Measurements from ENCODE around the gene NUDT4. TPM values are rescaled to one million over a fixed set of nuclear protein-coding genes. Genes with fewer than 3 reads are reported as not detected.

The NUDT4 gene
- total and polyA plus RNA-seq, 2 donors (not counting 3 experiments of a cell fraction or from before 2014, with no cell fraction given) = 76.0 to 161 TPM

DNA sequence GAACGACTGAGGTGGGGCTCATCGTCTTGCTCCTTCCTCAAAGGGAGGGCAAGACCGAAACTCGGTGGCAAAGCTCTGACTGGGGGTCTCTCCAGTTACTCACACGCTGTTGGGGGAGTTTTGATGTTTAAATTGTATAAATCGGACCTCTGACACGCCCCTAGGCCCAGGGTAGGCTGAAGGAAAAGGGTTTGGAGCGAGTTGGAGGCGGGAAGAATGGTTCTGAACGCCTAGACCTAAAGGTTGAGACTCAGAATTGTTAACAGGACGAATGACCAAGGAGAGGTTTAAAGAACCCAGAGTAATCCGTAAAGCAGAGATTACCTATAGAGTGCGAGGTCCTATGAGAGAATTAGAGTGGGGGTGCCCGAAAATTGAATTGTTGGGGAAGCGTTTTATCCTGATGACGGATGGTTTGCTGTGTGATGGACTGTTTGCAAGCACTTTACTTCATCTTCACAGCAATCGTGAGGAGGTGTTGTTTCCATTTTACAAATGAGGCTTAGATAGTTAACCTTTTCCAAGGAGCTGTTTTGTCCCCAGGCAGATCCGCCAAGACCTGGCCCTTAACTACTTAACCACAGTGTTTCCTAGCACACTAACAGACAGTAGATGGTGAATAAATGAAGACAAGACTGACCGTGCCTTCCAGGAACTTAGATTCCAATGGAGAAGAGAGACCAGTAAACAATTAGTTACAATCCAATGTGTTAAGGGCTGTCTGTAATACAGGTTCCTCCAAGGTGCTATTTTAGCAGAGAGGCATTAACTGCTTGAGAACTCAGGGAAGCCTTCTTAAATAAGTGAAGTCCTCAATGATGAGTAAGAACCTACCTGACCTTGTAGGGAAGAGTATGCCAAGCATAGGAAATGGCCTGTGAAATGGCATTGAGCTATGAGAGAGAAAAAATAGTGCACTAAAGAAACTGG is 65.0 kb downstream of the NUDT4 start:
- H3K9me3 ChIP-seq (replicated peaks; ENCODE audit: control insufficient read depth, insufficient read depth, low read length) = no peaks in the 10 kb centered on the region
- H3K36me3 ChIP-seq (ENCODE audit: control insufficient read depth in 2 of 2, extremely low read depth in 1 of 2, insufficient read depth in 2 of 2, low read length in 2 of 2) = no peaks in the 10 kb centered on the region
- H4K20me1 ChIP-seq (replicated peaks; ENCODE audit: control insufficient read depth, extremely low read depth, insufficient read depth, low read length) = peaks cover 4% of the 10 kb centered on the region
- H3K9ac ChIP-seq (replicated peaks; ENCODE audit: extremely low read depth, insufficient read depth, low read length) = peak overlapping the region; percentile 80
- H3K9me1 ChIP-seq (replicated peaks; ENCODE audit: control insufficient read depth, extremely low read depth, insufficient read depth, low read length) = no peaks in the 10 kb centered on the region
- H3K79me2 ChIP-seq (ENCODE audit: control insufficient read depth, insufficient read depth, low read length) = peaks cover 40% of the 10 kb centered on the region
- DNase-seq (ENCODE audit: low read depth, low spot score) (no peak), FAIRE-seq (peak; percentile 26)
- peak overlapping the region; percentile 18 to 79 (median 69) for H3K4me3 ChIP-seq (replicated peaks in 1 of 3; ENCODE audit: insufficient read depth in 1 of 3, low read depth in 1 of 3, low read length in 3 of 3)
- TF ChIP-seq MYC (IDR thresholded peaks at IDR 0.05; ENCODE audit: low read depth, low read length) = no peak
- no peak for TF ChIP-seq MAX (IDR thresholded peaks at IDR 0.05; ENCODE audit: insufficient read depth, insufficient read length)
- TF ChIP-seq JUN (IDR thresholded peaks at IDR 0.05; ENCODE audit: borderline replicate concordance, insufficient read depth, insufficient read length, low read depth) = no peak
- TF ChIP-seq GATA2 (IDR thresholded peaks at IDR 0.05; ENCODE audit: insufficient read depth, insufficient read length, low read depth, low read length) = no peak
- TSS peak; percentile 84 for BruUV-seq (replicated peaks)
- H3K4me2 ChIP-seq (ENCODE audit: insufficient read depth, low read length) = peak overlapping the region; percentile 62
- ChIA-PET CTCF (interaction anchor here (1.0 to 2.4 kb wide), 7 partner anchors 23 to 659 kb away, joined by 3 to 8 read pairs (median 4); partner anchors contain the start of gene MRPL42), POLR2A (interaction anchor here (0.6 to 1.0 kb wide), 2 partner anchors 335 to 1296 kb away, joined by 3 to 7 read pairs; no protein-coding TSS in a partner anchor)
- no peaks in the 10 kb centered on the region for H3K27me3 ChIP-seq (ENCODE audit: control insufficient read depth in 2 of 2, insufficient read depth in 2 of 2, low read length in 2 of 2)
- H3K27ac ChIP-seq (ENCODE audit: insufficient read depth, low read depth, low read length) = peak overlapping the region; percentile 35
- peak overlapping the region; percentile 53 for H2AFZ ChIP-seq (ENCODE audit: low read depth, low read length)
- peaks cover 22% of the 10 kb centered on the region for H3K4me1 ChIP-seq (ENCODE audit: control insufficient read depth, extremely low read depth, insufficient read depth, low read length)
- intact Hi-C loops (cut with micrococcal nuclease) (loop anchor here (1.0 to 2.0 kb wide), 2 partner anchors 25 to 658 kb away; partner anchors contain the start of gene MRPL42), dilution Hi-C loops (cut with MboI; ENCODE audit: extremely low pct_ligation_motif_present, low sequenced_read_pairs) (no loop called here)

DNA sequence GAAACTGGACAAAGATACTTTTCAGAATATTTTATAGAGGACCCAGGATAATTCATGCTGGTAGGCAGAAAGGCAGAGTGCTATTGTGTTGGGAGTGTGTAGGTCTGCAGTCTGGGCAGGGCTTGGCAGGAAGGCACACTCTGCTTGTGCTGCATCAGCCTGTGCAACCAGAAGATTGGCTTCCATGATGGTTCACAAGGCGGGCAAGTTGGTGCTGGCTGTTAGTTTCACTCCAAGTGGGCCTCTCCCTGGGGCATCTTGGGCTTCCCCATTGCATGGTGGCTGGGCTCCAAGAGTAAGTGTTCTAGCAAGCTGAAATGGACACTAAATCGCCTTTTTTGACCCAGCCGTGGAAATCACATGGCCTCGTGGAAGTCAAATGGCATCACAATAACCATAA is 65.9 kb downstream of the NUDT4 start:
- intact Hi-C loops (cut with micrococcal nuclease) = loop anchor here (2.0 kb wide), 1 partner anchor 657 kb away; no protein-coding TSS in a partner anchor
- H3K79me2 ChIP-seq (ENCODE audit: control insufficient read depth, insufficient read depth, low read length) = peaks cover 31% of the 10 kb centered on the region
- H3K36me3 ChIP-seq (ENCODE audit: control insufficient read depth in 2 of 2, extremely low read depth in 1 of 2, insufficient read depth in 2 of 2, low read length in 2 of 2) = no peaks in the 10 kb centered on the region
- DNase-seq (ENCODE audit: low read depth, low spot score) (no peak), FAIRE-seq (no peak)
- no peak overlapping the region for H3K27ac ChIP-seq (ENCODE audit: insufficient read depth, low read depth, low read length)
- H3K4me3 ChIP-seq (replicated peaks in 1 of 3; ENCODE audit: insufficient read depth in 1 of 3, low read depth in 1 of 3, low read length in 3 of 3) = no peak overlapping the region
- BruUV-seq (replicated peaks) = no TSS peak
- CTCF ChIA-PET = interaction anchor here (2.4 kb wide), 1 partner anchor 24 kb away, joined by 8 read pairs; no protein-coding TSS in a partner anchor
- no peak overlapping the region for H3K9ac ChIP-seq (replicated peaks; ENCODE audit: extremely low read depth, insufficient read depth, low read length)
- TF ChIP-seq CTCF (IDR thresholded peaks at IDR 0.05; ENCODE audit: extremely low read depth in 1 of 2, insufficient read depth in 1 of 2, low read depth in 1 of 2, low read length in 2 of 2) = no peak
- TF ChIP-seq POLR2AphosphoS5 (IDR thresholded peaks at IDR 0.05; ENCODE audit: insufficient read depth, low read depth, low read length) = no peak
- TF ChIP-seq FOS (IDR thresholded peaks at IDR 0.05; ENCODE audit: borderline replicate concordance, insufficient read depth, low read length) = no peak
- TF ChIP-seq MAX (IDR thresholded peaks at IDR 0.05; ENCODE audit: insufficient read depth, insufficient read length) = no peak
- no peaks in the 10 kb centered on the region for H3K9me3 ChIP-seq (replicated peaks; ENCODE audit: control insufficient read depth, insufficient read depth, low read length)
- H3K4me1 ChIP-seq (ENCODE audit: control insufficient read depth, extremely low read depth, insufficient read depth, low read length) = peaks cover 22% of the 10 kb centered on the region
- no peaks in the 10 kb centered on the region for H3K9me1 ChIP-seq (replicated peaks; ENCODE audit: control insufficient read depth, extremely low read depth, insufficient read depth, low read length)
- no peaks in the 10 kb centered on the region for H4K20me1 ChIP-seq (replicated peaks; ENCODE audit: control insufficient read depth, extremely low read depth, insufficient read depth, low read length)
- POLR2A ChIA-PET = no interaction called here
- no peak overlapping the region for H2AFZ ChIP-seq (ENCODE audit: low read depth, low read length)
- no peak overlapping the region for H3K4me2 ChIP-seq (ENCODE audit: insufficient read depth, low read length)
- H3K27me3 ChIP-seq (ENCODE audit: control insufficient read depth in 2 of 2, insufficient read depth in 2 of 2, low read length in 2 of 2) = no peaks in the 10 kb centered on the region
- dilution Hi-C loops (cut with MboI; ENCODE audit: extremely low pct_ligation_motif_present, low sequenced_read_pairs) = no loop called here
